GM18909 (cell line): ENCODE data around the gene DNAJC17.

ENCODE experiments used
- ATAC-seq: cut with Tn5 transposase; IDR thresholded peaks from one replicate; pipeline ENCODE4 v1.9.1; 2021; ENCODE audit warnings: mild to moderate bottlenecking; ENCODE audit not compliant: unreplicated experiment, poor library complexity

DNAJC17 gene

GRCh38 chr15:40793216-40793989 is 13.9 kb downstream of the DNAJC17 start:
- no peak for ATAC-seq

DNA sequence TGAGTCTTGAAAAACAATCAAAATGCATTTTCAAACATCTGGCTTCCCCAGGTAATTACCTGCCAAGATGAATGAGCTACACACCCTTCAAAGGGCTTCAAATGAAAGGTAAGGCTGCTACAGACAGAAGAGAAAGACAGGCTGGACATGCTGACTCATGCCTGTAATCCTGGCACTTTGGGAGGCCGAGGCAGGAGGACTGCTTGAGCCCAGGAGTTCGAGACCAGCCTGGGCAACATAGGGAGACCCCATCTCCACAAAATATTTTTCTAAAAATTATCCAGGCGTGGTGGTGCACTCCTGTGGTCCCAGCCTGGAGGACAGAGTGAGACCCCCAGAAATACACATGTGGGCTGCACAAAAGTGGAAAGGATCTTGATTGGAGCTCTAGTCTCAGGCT is 14.9 kb downstream of the DNAJC17 start:
- no peak for ATAC-seq

DNA sequence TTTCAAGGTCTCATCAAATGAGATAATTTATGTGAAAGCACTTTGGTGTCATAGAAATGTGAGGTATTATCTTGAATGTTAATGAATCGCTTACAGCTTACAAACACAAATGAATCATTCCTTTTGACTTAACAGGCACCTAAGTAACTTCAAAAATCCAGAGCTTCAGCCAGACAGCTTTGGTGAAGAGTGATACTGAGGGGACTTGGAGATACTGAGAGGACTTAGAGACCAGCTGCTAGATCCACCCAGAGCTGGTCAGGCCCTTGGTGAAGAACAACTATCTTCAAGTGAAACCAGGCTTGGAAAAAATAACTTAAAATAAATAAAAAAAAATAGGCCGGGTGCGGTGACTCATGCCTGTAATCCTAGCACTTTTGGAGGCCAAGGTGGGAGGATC is 16.6 kb downstream of the DNAJC17 start:
- no peak for ATAC-seq

DNA sequence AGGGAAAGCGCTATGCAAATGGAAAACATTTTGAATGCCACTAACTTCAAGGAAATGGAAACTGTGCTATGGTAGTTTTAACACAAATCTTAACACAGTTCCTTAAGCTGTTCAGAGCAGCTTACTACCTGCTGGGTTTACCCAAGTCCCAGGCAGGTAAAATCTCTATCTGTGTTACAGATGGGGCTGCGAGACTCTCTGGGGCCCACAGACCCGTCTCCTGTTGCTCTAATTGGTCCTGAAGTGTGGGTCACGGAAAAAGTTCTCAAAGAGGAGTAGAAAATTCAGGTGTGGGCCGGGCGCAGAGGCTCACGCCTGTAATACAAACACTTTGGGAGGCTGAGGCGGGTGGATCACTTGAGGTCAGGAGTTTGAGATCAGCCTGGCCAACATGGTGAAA is 17.3 kb downstream of the DNAJC17 start:
- ATAC-seq, result no peak

DNA sequence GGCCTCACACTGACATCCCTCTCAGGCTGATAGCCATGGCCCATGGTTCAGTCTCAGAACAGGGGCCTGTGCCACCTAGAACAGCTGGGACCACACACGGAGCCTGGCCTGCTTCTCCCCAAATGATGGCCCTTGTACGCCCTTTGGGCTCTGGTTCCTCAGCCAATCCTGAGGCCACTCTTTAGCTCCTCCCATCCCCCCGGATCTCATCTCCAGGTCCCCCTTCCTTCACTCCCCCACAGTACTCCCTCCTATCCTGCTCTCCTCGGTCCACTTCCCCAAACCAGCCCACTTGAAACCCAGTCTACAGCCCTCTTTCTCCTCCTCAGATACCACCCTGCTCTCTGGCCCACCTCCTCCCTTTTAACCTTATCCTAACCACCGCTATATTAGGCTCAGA is 18.2 kb downstream of the DNAJC17 start:
- no peak for ATAC-seq

GRCh38 chr15:40787991-40788390 is 19.3 kb downstream of the DNAJC17 start:
- no peak for ATAC-seq

GRCh38 chr15:40787344-40787841 is 19.9 kb downstream of the DNAJC17 start:
- ATAC-seq, result no peak

- no peak for ATAC-seq
Measured at GRCh38 chr15:40785814-40786213, 21.5 kb downstream of the DNAJC17 start.

DNA sequence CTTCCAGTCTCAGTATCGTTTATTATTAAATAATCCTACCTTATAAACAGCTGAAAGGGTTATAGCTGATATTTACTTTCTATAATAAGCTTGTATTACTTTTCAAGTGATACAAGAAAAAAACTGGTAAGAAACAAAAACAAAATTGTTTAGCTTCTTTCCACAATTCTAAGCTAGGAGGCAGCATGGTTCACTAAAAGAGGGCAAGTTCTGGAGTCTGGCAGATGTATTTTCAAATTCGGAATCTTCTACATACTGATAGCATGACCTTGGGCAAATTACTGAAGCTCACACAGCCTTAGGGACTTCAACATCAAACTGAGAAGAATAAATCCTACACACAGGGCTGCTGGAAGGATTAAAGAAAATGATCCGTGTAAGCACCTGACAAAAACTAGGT is 22.1 kb downstream of the DNAJC17 start:
- ATAC-seq, result no peak

- peak; percentile 82 for ATAC-seq
Measured at GRCh38 chr15:40782609-40783227, 24.6 kb downstream of the DNAJC17 start.

- ATAC-seq, result no peak
Measured at GRCh38 chr15:40776537-40777141, 30.6 kb downstream of the DNAJC17 start.

DNA sequence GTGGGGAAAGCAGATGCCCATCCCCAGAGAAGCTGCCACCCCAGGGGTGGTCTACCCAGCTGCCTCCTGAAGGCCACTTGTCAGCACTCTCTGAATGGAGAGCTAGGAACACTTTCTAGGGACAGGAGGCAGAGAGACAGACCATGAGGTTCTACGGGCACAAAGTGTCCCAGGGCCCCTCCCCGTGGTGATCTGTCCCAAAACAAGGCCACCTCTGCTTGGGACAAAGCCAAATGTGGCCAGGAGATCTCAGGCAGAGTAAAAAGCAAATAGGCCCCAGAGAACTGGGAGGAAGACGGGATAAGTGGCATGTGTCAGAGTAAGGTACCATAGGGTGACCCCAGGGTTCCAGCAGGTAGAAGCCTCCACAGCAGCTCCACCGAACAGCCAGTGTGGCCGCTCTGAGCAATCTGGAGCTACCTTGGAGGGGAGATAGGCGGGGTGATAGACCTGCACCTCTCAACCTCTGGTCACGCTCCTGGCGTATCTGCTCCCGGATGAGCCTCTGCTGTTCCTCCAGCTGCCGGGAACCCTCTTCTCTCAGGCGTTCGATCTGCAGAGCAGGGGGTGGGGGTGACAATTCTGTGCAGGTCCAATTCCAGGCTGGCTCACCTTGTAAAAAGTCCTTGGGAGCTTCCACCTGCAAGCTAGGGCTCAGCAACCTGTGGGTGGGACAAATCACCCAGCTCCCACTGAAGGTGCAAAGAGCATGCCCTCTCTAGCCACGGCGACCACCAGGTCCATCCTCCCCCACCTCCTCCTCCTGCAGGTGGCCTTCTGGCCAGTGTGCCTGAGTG is 31.3 kb downstream of the DNAJC17 start:
- ATAC-seq, result no peak

DNA sequence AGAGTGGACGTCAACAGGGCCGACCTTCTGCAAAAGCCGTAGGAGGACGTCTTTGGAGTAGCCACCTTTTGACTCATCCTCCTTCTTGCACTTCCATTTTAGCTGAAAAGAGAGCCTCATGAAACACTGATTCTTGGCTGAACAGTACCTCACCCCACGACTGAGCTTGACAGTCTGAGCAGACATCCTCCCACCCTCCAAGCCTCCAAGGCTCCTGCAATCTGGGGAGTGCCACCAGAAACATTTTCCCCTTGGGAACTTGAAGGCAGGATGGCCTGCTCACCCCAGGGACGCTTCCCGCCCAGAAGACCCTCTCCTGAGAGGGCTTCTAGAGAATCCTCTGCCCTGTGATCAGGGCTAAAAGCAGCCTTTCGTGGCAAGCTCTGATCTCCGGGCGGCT is 32.3 kb downstream of the DNAJC17 start:
- no peak for ATAC-seq

DNA sequence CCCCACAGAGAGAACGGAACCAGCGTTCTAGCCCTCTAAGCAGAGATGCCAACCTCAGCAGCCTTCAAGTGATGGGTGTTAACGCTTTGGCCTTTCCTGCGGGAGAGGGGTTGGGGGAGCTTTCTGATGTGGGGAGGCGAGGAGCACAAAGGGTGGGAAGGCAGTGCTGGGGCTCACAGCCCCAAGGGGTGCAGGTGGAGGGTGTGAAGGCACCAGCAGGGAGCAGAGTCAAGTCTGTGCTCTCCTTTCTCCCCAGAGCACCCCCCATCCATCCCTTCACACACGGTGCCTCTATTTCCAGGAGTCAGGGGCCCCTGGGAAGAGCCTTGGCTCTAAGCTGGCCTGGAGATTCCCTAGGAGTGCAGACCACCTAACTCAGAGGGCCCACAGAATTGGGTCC is 33.4 kb downstream of the DNAJC17 start:
- no peak for ATAC-seq

DNA sequence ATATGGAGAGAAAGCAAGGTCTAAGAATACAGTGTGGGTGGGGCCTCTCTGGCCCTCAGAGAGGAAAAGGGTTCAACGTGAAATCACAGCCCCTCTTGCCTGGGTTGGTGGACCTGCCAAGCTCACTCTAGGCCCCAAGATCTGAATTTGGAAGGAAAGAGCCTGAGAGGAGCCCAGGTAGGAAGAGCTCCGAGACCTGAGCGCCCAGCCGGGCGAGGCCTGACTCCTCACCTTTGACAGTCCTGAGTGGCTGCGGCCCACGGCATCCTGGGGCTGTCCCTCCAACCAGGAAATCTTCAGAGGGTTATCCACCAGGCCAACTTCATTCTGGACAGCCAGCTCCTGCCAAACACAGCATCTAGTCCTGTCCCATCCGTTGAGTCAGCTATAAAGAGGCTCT is 33.8 kb downstream of the DNAJC17 start:
- ATAC-seq, result no peak

DNA sequence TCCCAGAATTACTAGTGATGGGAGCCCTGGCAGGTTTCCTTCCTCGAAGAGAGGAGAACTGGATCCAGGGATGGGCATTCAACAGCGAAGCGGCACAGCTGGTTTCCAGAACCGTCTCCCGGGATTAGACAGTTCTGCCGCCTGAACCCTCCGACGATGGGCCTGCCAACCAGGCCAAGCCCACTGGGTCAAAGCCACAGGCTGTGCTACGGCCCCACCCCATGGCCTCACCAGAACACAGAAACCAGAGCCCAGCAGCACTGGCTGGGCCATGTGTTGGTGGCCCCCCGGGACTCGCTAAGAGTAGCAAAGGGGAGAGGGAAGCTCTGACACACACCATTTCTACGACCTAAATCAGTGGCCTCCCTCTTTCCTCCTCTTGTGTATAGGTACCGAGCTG is 35.3 kb downstream of the DNAJC17 start:
- ATAC-seq, result no peak

GRCh38 chr15:40771242-40771641 is 36.0 kb downstream of the DNAJC17 start:
- ATAC-seq, result no peak

- peak; percentile 3 for ATAC-seq
Measured at GRCh38 chr15:40770147-40770721, 37.0 kb downstream of the DNAJC17 start.

GRCh38 chr15:40769274-40770146 is 37.8 kb downstream of the DNAJC17 start, which contains the start of gene C15orf62:
Gene C15orf62, plus strand, starts transcription at chr15:40769980. Its CDS starts 516 bp downstream, at chr15:40770496.
- ATAC-seq, result peak; percentile 55
